WTC11 (cell line): ENCODE results near the gene SUGP2. TPM values are rescaled to one million over a fixed set of nuclear protein-coding genes. Genes with fewer than 3 reads are reported as not detected.

ENCODE experiments used
- ATAC-seq: fragments of 200-7000 bp; cut with Tn5 transposase; 2 replicates; pipeline ENCODE4 v1.10.0; 2021; ENCODE audit warnings: mild to moderate bottlenecking, moderate library complexity
- Bru-seq: library from RNA; stranded (reverse); fragments of 400-500 nt; gene quantifications from one replicate; lab custom pipeline; 2021; lab: Mats Ljungman, UMichigan
- CTCF ChIA-PET: fragments of 300-600 bp; sonication (Branson Sonifier 250); formaldehyde crosslinking; loops from one replicate; lab custom pipeline; 2021; ENCODE audit warnings: antibody characterized with exemption; lab: Charles Lee
- POLR2A ChIA-PET: fragments of 350-600 bp; sonication (Branson Sonifier 250); formaldehyde crosslinking; loops from one replicate; lab custom pipeline; 2021; ENCODE audit warnings: antibody characterized with exemption; lab: Charles Lee
- DNase-seq: peaks from one replicate; pipeline ENCODE4 v3.0.0; 2021; ENCODE audit warnings: low spot score
- H3K27ac Mint-ChIP-seq: 2 replicates; pipeline ENCODE4 v1.8.0; 2021; ENCODE audit warnings: mixed read lengths
- H3K27me3 Mint-ChIP-seq: 2 replicates; pipeline ENCODE4 v1.8.0; 2021; ENCODE audit warnings: low read depth, mild to moderate bottlenecking, moderate library complexity, mixed read lengths
- H3K36me3 Mint-ChIP-seq: 2 replicates; pipeline ENCODE4 v1.8.0; 2021; ENCODE audit warnings: mixed read lengths
- H3K4me1 Mint-ChIP-seq: 2 replicates; pipeline ENCODE4 v1.8.0; 2022; ENCODE audit warnings: mixed read lengths
- H3K4me3 Mint-ChIP-seq: 2 replicates; pipeline ENCODE4 v1.8.0; 2021; ENCODE audit warnings: mild to moderate bottlenecking, moderate library complexity, mixed read lengths
- H3K9me3 Mint-ChIP-seq: 2 replicates; pipeline ENCODE4 v1.8.0; 2021; ENCODE audit warnings: mixed read lengths
- AFF4 ChIP-seq: sonication (generic); formaldehyde crosslinking; IDR thresholded peaks from 2 replicates; pipeline ENCODE4 v1.8.1; 2023; ENCODE audit warnings: mild to moderate bottlenecking, missing genetic modification reagents, borderline replicate concordance
- ATF1 ChIP-seq: sonication (generic); formaldehyde crosslinking; IDR thresholded peaks from 2 replicates; pipeline ENCODE4 v1.8.1; 2023; ENCODE audit warnings: mild to moderate bottlenecking, moderate library complexity, missing genetic modification reagents
- CREM ChIP-seq: sonication (generic); formaldehyde crosslinking; IDR thresholded peaks from 2 replicates; pipeline ENCODE4 v1.8.1; 2022; ENCODE audit warnings: mild to moderate bottlenecking, missing genetic modification reagents, moderate library complexity
- ETV6 ChIP-seq: sonication (generic); formaldehyde crosslinking; IDR thresholded peaks from 2 replicates; pipeline ENCODE4 v1.8.1; 2022; ENCODE audit warnings: mild to moderate bottlenecking, missing genetic modification reagents
- FOXK1 ChIP-seq: sonication (generic); formaldehyde crosslinking; IDR thresholded peaks from 2 replicates; pipeline ENCODE4 v1.8.0; 2022; ENCODE audit warnings: mild to moderate bottlenecking, moderate library complexity, missing genetic modification reagents
- FOXP1 ChIP-seq: sonication (generic); formaldehyde crosslinking; IDR thresholded peaks from 2 replicates; pipeline ENCODE4 v1.8.0; 2022; ENCODE audit warnings: missing genetic modification reagents, mild to moderate bottlenecking, moderate library complexity, borderline replicate concordance
- GABPB1 ChIP-seq: sonication (generic); formaldehyde crosslinking; IDR thresholded peaks from 2 replicates; pipeline ENCODE4 v1.8.1; 2023; ENCODE audit warnings: mild to moderate bottlenecking, missing genetic modification reagents
- HMGA2 ChIP-seq: fragments of 250-450 bp; sonication (Bioruptor Pico); IDR thresholded peaks from 2 replicates; pipeline ENCODE4 v1.4.0; 2021; ENCODE audit warnings: mild to moderate bottlenecking, moderate library complexity
- NFYB ChIP-seq: sonication (generic); formaldehyde crosslinking; conservative IDR thresholded peaks from 2 replicates; pipeline ENCODE4 v1.8.0; 2022; ENCODE audit warnings: low read depth, missing genetic modification reagents
- NR1H2 ChIP-seq: sonication (generic); formaldehyde crosslinking; IDR thresholded peaks from 2 replicates; pipeline ENCODE4 v1.9.0; 2021; ENCODE audit warnings: mild to moderate bottlenecking, moderate library complexity, missing genetic modification reagents
- PREB ChIP-seq: sonication (generic); formaldehyde crosslinking; IDR thresholded peaks from 2 replicates; pipeline ENCODE4 v1.8.1; 2022; ENCODE audit warnings: mild to moderate bottlenecking, missing genetic modification reagents, moderate library complexity, borderline replicate concordance
- RELA ChIP-seq: sonication (generic); formaldehyde crosslinking; IDR thresholded peaks from 2 replicates; pipeline ENCODE4 v1.8.1; 2022; ENCODE audit warnings: missing genetic modification reagents, mild to moderate bottlenecking, borderline replicate concordance
- SMAD3 ChIP-seq: sonication (generic); formaldehyde crosslinking; IDR thresholded peaks from 2 replicates; pipeline ENCODE4 v1.8.0; 2022; ENCODE audit warnings: missing genetic modification reagents, mild to moderate bottlenecking, borderline replicate concordance
- SP1 ChIP-seq: sonication (generic); formaldehyde crosslinking; conservative IDR thresholded peaks from 2 replicates; pipeline ENCODE4 v1.8.1; 2022; ENCODE audit warnings: missing genetic modification reagents
- TCF7 ChIP-seq: sonication (generic); formaldehyde crosslinking; IDR thresholded peaks from 2 replicates; pipeline ENCODE4 v1.8.0; 2022; ENCODE audit warnings: mild to moderate bottlenecking, low read depth, missing genetic modification reagents, moderate library complexity
- TEAD1 ChIP-seq: sonication (generic); formaldehyde crosslinking; IDR thresholded peaks from 2 replicates; pipeline ENCODE4 v1.8.0; 2022; ENCODE audit warnings: mild to moderate bottlenecking, missing genetic modification reagents
- TEAD4 ChIP-seq: sonication (generic); formaldehyde crosslinking; IDR thresholded peaks from 2 replicates; pipeline ENCODE4 v1.8.0; 2022; ENCODE audit warnings: mild to moderate bottlenecking, missing genetic modification reagents
- TP53 ChIP-seq: sonication (generic); formaldehyde crosslinking; IDR thresholded peaks from 2 replicates; pipeline ENCODE4 v1.8.1; 2023; ENCODE audit warnings: mild to moderate bottlenecking, missing genetic modification reagents
- ZNF263 ChIP-seq: sonication (generic); formaldehyde crosslinking; IDR thresholded peaks from 2 replicates; pipeline ENCODE4 v1.8.1; 2022; ENCODE audit warnings: low read depth, mild to moderate bottlenecking, moderate library complexity, missing genetic modification reagents
- ZNF317 ChIP-seq: sonication (generic); formaldehyde crosslinking; IDR thresholded peaks from 2 replicates; pipeline ENCODE4 v1.8.1; 2023; ENCODE audit warnings: low read depth, mild to moderate bottlenecking, moderate library complexity, missing genetic modification reagents, borderline replicate concordance
- long read RNA-seq, 3 experiments: library from RNA in 1 of 3; library from capped mRNA in 1 of 3; library from polyadenylated mRNA in 1 of 3; unstranded in 2 of 3; stranded (forward) in 1 of 3; transcript quantifications; one replicate each; pipeline ENCODE4 v2.0.0, GENCODE V29; 2021
- total RNA-seq: library from RNA; stranded (reverse); gene quantifications from 3 replicates; pipeline ENCODE4 v1.2.3, GENCODE V29; 2021
- TF ChIP-seq, protein P1 (sequence below): sonication (generic); formaldehyde crosslinking; IDR thresholded peaks from 2 replicates; pipeline ENCODE4 v1.8.0; 2023; ENCODE audit warnings: missing genetic modification reagents, mild to moderate bottlenecking, borderline replicate concordance
- TF ChIP-seq, protein P2 (sequence below): sonication (generic); formaldehyde crosslinking; IDR thresholded peaks from 2 replicates; pipeline ENCODE4 v1.8.0; 2022; ENCODE audit warnings: mild to moderate bottlenecking, missing genetic modification reagents
- TF ChIP-seq, protein P3 (sequence below): sonication (generic); formaldehyde crosslinking; IDR thresholded peaks from 2 replicates; pipeline ENCODE4 v1.8.1; 2022; ENCODE audit warnings: mild to moderate bottlenecking, moderate library complexity, missing genetic modification reagents

SUGP2 gene
- total RNA-seq: 156 to 160 TPM (median 156 TPM) in 3 replicates
- percentile 86 among the genes with signal in this experiment for Bru-seq, nascent RNA
- long read RNA-seq, experiment 1, full-length matches to known transcripts: 224 of 416 reads
- long read RNA-seq, experiment 1, partial matches to known transcripts: 90 of 416 reads
- long read RNA-seq, experiment 1, other reads (novel, unspliced or antisense): 102 of 416 reads
- long read RNA-seq, experiment 2, full-length matches to known transcripts: 23 of 88 reads
- long read RNA-seq, experiment 2, partial matches to known transcripts: 33 of 88 reads
- long read RNA-seq, experiment 2, other reads (novel, unspliced or antisense): 32 of 88 reads
- long read RNA-seq, experiment 3, partial matches to known transcripts: 4 of 8 reads
- long read RNA-seq, experiment 3, other reads (novel, unspliced or antisense): 2 of 8 reads

DNA sequence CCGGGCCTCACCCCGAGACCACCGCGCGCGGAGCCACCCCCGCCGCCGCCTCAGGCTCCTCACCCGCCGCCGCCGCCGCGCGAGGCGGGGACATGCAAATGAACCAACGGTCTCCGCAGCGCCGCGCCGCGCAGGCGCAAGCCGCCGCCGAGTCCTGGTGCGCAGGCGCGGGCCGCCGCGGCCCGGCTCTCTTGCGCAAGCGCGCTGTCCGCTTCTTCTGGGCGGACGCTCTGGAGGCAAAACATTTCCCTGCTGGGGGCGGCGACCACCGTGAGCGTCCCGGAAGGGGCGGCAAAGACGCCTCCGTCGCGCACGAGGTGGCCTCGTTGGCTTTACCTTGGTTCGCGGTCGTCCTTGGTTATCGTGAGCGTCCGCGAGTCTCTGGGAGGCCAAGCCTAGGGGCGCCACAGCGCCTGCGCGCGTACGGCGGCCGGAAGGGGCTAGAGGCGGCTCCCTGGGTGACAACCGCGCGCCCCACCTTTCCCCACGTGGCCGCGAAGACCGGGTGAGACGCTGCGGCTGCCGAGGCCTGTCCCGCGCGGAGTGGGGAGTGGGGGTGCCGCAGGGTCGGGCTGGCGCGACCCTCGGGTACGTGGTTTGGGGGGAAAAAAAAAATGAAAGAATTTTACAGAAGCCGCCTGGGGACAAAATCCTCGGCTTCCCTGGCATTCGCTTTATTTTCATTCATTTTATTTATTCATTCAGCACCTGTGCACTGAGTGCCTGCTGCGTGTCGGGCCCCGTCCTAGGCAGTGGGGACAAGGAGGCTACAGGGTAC is at the start of gene SUGP2, which contains the start of gene ARMC6:
SUGP2 (minus strand) TSS at position 92 of the 778 bp plus-strand sequence. CDS start 2,446 bp downstream, outside the sequence.
ARMC6 (plus strand) TSS at position 178 of the 778 bp plus-strand sequence. CDS start 607 bp downstream, outside the sequence.
- DNase-seq: peak; percentile 85
- Mint-ChIP-seq H3K9me3 (peaks cover 13% of the 10 kb centered on the region), H3K27ac (peak within 1 kb of the TSS; percentile 97), H3K27me3 (no peaks in the 10 kb centered on the region), H3K4me1 (peaks cover 15% of the 10 kb centered on the region), H3K4me3 (peak within 1 kb of the TSS; percentile 96), H3K36me3 (peaks cover 46% of the 10 kb centered on the region)
- ATAC-seq: peak; percentile 53
- POLR2A ChIA-PET: no interaction called here
- CTCF ChIA-PET: no interaction called here
- TF ChIP-seq ZNF317 (0 out of 2 replicates have a peak, but pooled peaks have one; percentile 11), PREB (CRISPR knock-in tag) (0 out of 2 replicates have a peak, but pooled peaks have one; percentile 67), TEAD1 (CRISPR knock-in tag) (peak; percentile 61), TEAD4 (0 out of 2 replicates have a peak, but pooled peaks have one; percentile 14), ZNF263 (CRISPR knock-in tag) (0 out of 2 replicates have a peak, but pooled peaks have one; percentile 35), ETV6 (CRISPR knock-in tag) (peak; percentile 85), GABPB1 (CRISPR knock-in tag) (peak; percentile 82), TCF7 (CRISPR knock-in tag) (no peak), NFYB (CRISPR knock-in tag) (no peak), RELA (CRISPR knock-in tag) (0 out of 2 replicates have a peak, but pooled peaks have one; percentile 42), FOXP1 (CRISPR knock-in tag) (peak; percentile 57; the same call in 1 of the 2 replicates), FOXK1 (CRISPR knock-in tag) (peak; percentile 56), ATF1 (CRISPR knock-in tag) (no peak), SP1 (peak; percentile 67), CREM (CRISPR knock-in tag) (0 out of 2 replicates have a peak, but pooled peaks have one; percentile 34), AFF4 (CRISPR knock-in tag) (no peak), TP53 (CRISPR knock-in tag) (0 out of 2 replicates have a peak, but pooled peaks have one; percentile 40), HMGA2 (0 out of 2 replicates have a peak, but pooled peaks have one; percentile 5), SMAD3 (peak; percentile 69; the same call in 1 of the 2 replicates), NR1H2 (CRISPR knock-in tag) (no peak)
- TF ChIP-seq, protein P1, sequence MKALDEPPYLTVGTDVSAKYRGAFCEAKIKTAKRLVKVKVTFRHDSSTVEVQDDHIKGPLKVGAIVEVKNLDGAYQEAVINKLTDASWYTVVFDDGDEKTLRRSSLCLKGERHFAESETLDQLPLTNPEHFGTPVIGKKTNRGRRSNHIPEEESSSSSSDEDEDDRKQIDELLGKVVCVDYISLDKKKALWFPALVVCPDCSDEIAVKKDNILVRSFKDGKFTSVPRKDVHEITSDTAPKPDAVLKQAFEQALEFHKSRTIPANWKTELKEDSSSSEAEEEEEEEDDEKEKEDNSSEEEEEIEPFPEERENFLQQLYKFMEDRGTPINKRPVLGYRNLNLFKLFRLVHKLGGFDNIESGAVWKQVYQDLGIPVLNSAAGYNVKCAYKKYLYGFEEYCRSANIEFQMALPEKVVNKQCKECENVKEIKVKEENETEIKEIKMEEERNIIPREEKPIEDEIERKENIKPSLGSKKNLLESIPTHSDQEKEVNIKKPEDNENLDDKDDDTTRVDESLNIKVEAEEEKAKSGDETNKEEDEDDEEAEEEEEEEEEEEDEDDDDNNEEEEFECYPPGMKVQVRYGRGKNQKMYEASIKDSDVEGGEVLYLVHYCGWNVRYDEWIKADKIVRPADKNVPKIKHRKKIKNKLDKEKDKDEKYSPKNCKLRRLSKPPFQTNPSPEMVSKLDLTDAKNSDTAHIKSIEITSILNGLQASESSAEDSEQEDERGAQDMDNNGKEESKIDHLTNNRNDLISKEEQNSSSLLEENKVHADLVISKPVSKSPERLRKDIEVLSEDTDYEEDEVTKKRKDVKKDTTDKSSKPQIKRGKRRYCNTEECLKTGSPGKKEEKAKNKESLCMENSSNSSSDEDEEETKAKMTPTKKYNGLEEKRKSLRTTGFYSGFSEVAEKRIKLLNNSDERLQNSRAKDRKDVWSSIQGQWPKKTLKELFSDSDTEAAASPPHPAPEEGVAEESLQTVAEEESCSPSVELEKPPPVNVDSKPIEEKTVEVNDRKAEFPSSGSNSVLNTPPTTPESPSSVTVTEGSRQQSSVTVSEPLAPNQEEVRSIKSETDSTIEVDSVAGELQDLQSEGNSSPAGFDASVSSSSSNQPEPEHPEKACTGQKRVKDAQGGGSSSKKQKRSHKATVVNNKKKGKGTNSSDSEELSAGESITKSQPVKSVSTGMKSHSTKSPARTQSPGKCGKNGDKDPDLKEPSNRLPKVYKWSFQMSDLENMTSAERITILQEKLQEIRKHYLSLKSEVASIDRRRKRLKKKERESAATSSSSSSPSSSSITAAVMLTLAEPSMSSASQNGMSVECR (CRISPR knock-in tag): peak; percentile 89; the same call in 1 of the 2 replicates
- TF ChIP-seq, protein P2, sequence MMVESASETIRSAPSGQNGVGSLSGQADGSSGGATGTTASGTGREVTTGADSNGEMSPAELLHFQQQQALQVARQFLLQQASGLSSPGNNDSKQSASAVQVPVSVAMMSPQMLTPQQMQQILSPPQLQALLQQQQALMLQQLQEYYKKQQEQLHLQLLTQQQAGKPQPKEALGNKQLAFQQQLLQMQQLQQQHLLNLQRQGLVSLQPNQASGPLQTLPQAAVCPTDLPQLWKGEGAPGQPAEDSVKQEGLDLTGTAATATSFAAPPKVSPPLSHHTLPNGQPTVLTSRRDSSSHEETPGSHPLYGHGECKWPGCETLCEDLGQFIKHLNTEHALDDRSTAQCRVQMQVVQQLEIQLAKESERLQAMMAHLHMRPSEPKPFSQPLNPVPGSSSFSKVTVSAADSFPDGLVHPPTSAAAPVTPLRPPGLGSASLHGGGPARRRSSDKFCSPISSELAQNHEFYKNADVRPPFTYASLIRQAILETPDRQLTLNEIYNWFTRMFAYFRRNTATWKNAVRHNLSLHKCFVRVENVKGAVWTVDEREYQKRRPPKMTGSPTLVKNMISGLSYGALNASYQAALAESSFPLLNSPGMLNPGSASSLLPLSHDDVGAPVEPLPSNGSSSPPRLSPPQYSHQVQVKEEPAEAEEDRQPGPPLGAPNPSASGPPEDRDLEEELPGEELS (CRISPR knock-in tag): peak; percentile 91
- TF ChIP-seq, protein P3, sequence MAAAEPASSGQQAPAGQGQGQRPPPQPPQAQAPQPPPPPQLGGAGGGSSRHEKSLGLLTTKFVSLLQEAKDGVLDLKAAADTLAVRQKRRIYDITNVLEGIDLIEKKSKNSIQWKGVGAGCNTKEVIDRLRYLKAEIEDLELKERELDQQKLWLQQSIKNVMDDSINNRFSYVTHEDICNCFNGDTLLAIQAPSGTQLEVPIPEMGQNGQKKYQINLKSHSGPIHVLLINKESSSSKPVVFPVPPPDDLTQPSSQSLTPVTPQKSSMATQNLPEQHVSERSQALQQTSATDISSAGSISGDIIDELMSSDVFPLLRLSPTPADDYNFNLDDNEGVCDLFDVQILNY (CRISPR knock-in tag): peak; percentile 86
